Keratinocyte (primary cell): ENCODE measurements around the gene RMP24.

Experiments
- CTCF ChIP-seq, 3 experiments: IDR thresholded peaks in 1 of 3; conservative IDR thresholded peaks in 1 of 3; optimal IDR thresholded peaks in 1 of 3; 2 replicates in 2 of 3; 3 replicates in 1 of 3; pipeline versions ENCODE3 to v1.5.1; 2011; ENCODE audit warnings: low read length in 3 of 3, mild to moderate bottlenecking in 3 of 3, moderate library complexity in 2 of 3, control low read depth in 1 of 3, inconsistent platforms in 1 of 3; ENCODE audit not compliant: insufficient read depth in 2 of 3; ENCODE audit errors: extremely low read depth in 1 of 3
- EZH2 ChIP-seq: IDR thresholded peaks from one replicate; pipeline ENCODE4 v1.6.1; 2012; ENCODE audit warnings: inconsistent platforms, mild to moderate bottlenecking, low read length, moderate library complexity

DNA sequence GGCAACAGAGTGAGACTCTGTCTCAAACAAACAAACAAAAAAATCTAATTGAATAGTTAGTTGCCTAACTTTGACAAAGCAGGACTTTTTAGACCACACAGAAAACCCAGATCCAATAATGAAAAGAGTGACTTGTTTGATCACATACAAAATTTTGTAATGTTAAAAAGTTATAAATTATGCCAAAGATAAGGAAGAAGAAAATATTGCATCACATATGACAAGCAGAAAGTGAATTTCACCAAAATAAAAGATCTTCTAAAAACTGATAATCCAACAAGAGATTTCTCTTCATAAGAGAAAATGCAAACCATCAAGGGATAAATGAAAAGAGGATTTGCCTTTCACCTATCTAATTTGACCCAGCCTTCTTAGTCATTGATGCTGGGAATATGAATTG is 2.8 kb upstream of the RMP24 start:
- TF ChIP-seq CTCF (optimal IDR thresholded peaks at IDR 0.05 in 1 of 3, IDR thresholded peaks at IDR 0.05 in 1 of 3, conservative IDR thresholded peaks at IDR 0.05 in 1 of 3; ENCODE audit: extremely low read depth in 1 of 3, insufficient read depth in 2 of 3, low read length in 3 of 3) = no peak
- no peak for TF ChIP-seq EZH2
